Astrocyte of the cerebellum (primary cell): ENCODE results near the gene UQCRC1.

Source experiments
- DNase-seq: peaks from one replicate; pipeline ENCODE4 v3.0.0-alpha.2; 2011; ENCODE audit warnings: low read depth
- H3K4me3 ChIP-seq: 2 replicates; pipeline ENCODE4 v1.5.1; 2011; ENCODE audit warnings: mild to moderate bottlenecking, low read depth, low read length, moderate library complexity
- in situ Hi-C: cut with HindIII; loops from 2 replicates; pipeline ENCODE4 v1.10.0; 2017; ENCODE audit warnings: low sequenced_read_pairs
- TF ChIP-seq, protein P1 (sequence below): IDR thresholded peaks from 2 replicates; pipeline ENCODE4 v1.5.1; 2012; ENCODE audit warnings: low read length, low read depth, moderate library complexity, mild to moderate bottlenecking; ENCODE audit errors: missing control alignments

UQCRC1 gene

DNA sequence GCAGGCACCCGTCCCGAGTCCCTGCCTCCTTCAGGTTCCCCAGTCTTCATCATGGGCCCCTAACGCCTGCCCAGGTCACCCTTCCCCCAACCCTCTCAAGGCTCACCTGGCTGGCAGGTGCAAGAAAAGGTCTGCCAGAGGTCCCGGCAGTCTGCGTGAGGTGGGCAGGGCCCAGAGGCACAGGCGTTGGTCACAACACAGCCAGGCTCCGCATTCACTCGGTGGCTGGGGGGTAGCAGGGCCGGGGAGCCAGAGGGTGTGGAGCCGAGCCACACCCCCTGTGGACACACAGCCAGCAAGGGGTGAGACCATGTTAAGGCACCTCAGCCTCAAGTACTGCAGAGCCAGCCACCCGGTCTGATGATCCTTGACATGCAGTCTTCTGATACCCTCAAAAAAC is 42.3 kb upstream of the UQCRC1 start:
- TF ChIP-seq, protein P1, sequence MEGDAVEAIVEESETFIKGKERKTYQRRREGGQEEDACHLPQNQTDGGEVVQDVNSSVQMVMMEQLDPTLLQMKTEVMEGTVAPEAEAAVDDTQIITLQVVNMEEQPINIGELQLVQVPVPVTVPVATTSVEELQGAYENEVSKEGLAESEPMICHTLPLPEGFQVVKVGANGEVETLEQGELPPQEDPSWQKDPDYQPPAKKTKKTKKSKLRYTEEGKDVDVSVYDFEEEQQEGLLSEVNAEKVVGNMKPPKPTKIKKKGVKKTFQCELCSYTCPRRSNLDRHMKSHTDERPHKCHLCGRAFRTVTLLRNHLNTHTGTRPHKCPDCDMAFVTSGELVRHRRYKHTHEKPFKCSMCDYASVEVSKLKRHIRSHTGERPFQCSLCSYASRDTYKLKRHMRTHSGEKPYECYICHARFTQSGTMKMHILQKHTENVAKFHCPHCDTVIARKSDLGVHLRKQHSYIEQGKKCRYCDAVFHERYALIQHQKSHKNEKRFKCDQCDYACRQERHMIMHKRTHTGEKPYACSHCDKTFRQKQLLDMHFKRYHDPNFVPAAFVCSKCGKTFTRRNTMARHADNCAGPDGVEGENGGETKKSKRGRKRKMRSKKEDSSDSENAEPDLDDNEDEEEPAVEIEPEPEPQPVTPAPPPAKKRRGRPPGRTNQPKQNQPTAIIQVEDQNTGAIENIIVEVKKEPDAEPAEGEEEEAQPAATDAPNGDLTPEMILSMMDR, result no peak
- DNase-seq, result no peak
- no peak overlapping the region for H3K4me3 ChIP-seq
- in situ Hi-C loops, result no loop called here

- no peak overlapping the region for H3K4me3 ChIP-seq
- TF ChIP-seq, protein P1, result no peak
- DNase-seq, result no peak
- in situ Hi-C loops, result no loop called here
These were observed 41.3 kb upstream of the UQCRC1 start for GRCh38 chr3:48650723-48651122.

DNA sequence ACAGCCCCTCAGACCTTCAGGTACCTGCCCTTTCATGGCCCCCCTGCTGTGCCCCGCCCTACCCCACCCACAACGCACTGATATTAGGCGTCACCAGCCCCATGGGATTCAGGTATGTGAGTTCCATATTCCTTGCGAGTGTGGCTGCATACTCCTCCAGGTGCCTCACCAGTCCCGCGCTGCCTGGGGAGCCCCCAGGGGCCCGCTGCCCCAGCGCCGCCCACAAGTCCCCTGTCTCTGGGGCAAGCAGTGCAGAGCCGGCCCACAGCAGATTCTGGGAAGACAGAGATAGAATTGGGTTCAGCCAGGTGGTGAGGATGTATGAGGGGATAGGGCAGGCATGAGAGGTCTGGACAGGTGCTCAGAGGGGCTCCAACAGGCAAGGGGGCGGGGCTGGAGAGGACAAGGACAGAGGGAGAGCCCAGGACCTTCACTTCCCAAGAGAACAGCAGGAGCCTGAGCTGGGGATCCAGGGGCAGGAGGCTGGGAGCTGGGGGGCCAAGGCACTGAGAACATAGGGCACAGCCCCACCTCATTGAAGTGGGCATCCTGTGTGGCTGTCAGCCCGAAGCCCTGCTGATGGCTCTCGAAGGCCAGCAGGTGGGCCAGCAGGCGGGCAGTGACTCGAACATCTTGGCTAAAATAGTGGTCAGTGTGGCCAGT is 38.9 kb upstream of the UQCRC1 start:
- TF ChIP-seq, protein P1, result no peak
- in situ Hi-C loops, result no loop called here
- DNase-seq, result no peak

GRCh38 chr3:48647714-48648113 is 38.3 kb upstream of the UQCRC1 start:
- no peak overlapping the region for H3K4me3 ChIP-seq
- DNase-seq, result no peak
- TF ChIP-seq, protein P1, result no peak
- in situ Hi-C loops, result no loop called here

More for the DNA sequence above, 38.9 kb upstream of the UQCRC1 start:
- no peak overlapping the region for H3K4me3 ChIP-seq

- in situ Hi-C loops, result no loop called here
- DNase-seq, result no peak
- TF ChIP-seq, protein P1, result no peak
- no peak overlapping the region for H3K4me3 ChIP-seq
These were observed 35.7 kb upstream of the UQCRC1 start for GRCh38 chr3:48644898-48645760.

- in situ Hi-C loops, result no loop called here
- no peak for DNase-seq
- TF ChIP-seq, protein P1, result no peak
These were observed 33.2 kb upstream of the UQCRC1 start for GRCh38 chr3:48642605-48643004.

More at GRCh38 chr3:48642605-48643004, 33.2 kb upstream of the UQCRC1 start:
- no peak overlapping the region for H3K4me3 ChIP-seq
